GM18861 (cell line): ENCODE measurements around the gene SERP1.
"Not testable (repeated sequence)": the region's sequence is repeated elsewhere in the genome, so short reads cannot be mapped to it uniquely, and the experiment has no call there.

ENCODE experiments used
- ATAC-seq: cut with Tn5 transposase; IDR thresholded peaks from one replicate; pipeline ENCODE4 v1.9.1; 2021; ENCODE audit not compliant: unreplicated experiment

The SERP1 gene

DNA sequence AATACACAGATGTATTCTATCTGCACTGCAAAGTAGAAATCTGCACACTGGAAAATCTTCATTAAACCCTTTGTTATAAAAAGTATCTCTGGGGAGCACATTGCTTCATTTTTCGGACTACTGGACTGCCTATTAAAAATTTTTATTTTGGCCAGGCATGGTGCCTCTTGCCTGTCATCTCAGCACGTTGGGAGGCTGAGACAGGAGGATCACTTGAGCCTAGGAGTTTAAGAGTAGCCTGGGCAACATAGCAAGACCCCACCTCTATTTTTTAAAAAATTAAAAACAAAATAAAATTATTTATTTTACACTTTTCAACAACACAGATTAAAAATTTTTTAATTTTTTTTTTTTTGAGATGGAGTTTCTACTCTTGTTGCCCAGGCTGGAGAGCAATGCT, 6.0 kb downstream of the SERP1 start:
- ATAC-seq = no peak

DNA sequence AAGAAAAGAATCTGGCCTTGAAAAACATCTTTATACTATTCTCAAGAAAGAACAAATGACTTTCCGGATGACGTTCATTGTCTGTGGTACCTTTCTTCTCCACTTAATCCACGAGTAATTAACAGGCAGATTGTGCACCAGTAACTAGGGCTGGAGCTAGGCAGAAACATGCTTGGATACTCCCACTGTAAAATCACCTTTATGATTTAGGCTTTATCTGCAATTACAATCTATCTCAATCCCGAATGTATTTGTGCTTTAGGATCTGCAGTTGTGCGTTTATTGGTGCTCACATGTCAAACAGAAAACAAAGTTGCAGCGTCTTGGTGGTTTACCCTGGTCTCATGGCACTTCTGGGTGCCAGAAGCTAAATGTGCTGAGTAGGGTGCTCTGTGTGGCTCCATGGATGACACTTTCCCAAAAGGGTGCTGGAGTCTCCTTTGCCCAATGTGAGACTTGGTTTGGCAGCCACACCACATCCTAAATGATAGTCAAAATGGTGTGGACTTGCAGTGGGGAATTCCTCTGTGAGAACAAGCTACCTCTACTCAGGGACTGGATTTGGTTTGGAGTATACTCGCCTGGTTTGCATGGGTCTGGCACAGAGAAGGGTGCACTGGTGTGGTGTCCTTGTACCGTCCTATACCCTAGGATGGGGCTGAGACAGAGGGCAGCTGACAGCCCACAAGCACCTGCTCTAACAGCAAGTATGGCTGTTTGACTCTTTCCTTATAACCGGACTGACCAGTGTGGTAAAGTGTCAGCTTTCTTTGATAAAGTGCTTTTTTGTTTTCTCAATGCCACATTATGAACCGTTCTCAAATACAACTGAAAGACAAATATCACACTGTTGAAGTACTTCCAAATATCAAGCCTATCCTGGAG, 7.7 kb downstream of the SERP1 start:
- no peak for ATAC-seq

DNA sequence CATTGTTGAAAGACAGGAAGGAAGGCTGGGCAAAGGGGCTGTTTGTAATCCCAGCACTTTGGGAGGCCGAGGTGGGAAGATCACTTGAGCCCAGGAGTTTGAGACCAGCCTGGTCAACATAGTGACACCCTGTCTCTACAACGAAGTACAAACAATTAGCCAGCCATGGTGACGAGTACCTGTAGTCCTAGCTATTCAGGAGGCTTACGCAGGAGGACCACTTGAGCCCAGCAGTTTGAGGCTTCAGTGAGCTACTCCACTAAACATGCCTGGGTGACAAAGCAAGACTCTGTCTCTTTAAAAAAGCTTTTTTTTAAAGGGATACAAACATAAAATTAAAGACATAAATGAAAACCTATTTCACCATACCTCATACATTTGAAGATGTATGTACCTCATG, 11.1 kb downstream of the SERP1 start:
- ATAC-seq = no peak

DNA sequence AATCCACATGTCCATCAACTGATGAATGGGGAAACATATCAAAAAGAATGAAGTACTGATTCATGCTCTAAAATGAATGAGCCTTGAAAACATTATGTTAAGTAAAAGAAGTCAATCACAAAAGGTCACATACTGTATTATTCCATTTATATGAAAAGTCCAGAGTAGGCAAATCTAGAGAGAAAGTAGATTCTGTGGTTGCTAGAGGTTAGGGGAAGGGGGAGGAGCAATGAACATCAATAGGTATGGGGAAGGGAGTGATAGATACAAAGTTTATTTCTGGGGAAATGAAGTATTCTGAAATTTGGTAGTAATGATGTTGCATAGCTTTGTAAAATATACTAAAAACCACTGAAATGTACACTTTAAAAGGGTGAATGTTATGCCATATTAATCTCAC, 14.5 kb downstream of the SERP1 start:
- no peak for ATAC-seq

DNA sequence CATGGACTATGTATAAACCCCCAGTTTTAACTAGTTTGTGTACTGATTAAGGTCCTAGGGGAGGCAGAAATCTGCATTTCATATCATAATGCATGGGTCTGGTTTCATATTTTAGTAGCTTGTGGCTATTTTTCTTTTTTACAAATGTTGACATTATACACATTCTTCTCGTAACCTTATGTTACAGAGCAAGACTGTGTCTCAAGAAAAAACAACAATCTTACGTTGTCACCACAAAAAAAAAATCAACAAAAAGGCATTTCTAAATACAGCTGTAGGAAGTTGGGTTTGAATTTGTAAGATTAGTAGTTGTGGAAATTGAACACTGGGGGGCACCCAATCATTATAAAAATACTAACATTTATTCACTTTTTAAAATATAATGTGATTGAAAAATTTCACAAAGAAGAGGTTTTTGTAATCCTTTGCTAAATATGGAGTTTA, 17.9 kb downstream of the SERP1 start:
- no peak for ATAC-seq

DNA sequence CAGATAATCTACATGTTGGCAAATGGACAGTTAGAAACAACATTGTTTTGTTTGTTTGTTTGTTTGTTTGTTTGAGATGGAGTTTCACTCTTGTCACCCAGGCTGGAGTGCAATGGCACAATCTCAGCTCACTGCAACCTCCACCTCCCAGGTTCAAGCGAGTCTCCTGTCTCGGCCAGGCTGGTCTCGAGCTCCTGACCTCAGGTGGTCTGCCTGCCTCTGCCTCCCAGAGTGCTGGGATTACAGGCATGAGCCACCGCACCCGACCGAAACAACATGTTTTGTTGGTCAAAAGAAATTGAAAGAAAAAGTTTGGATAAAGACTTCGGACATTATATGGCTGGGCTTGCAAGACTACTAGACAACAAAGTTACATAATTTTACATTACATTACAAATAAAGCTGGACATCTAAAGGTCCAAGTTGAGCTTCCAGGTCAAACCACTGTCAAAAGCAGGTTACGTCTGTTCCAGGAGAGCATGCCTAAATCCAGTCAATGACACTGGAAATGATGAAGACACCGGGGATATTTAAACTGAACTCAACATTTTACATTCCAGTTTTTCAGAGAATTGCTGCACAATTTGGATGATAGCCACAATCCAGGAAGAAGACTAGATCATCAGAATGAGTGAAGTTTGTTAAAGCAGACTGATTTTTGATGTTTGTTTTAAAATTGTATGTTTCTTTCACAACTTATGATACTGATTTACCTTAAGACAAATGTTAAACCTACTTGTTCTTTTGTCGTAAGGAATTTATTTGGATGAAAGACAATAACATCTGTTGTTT, 18.6 kb downstream of the SERP1 start:
- ATAC-seq = no peak

DNA sequence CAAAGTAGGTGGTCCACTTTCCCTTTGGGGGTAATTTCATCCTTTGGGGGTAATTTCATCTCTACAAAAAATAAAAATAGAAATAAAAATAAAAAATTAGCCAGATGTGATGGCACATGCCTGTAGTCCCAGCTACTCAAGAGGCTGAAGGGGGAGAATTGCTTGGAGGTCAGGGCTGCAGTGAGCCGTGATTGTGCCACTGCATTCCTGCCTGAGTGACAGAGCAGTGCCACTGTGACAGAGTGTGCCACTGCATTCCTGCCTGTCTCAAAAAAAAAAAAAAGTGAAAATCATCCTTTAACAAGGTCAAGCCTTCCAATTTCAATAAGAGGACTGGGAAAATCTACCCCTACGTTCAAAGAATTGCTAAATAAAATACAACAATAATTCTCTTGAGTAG, 22.8 kb downstream of the SERP1 start:
- no peak for ATAC-seq

DNA sequence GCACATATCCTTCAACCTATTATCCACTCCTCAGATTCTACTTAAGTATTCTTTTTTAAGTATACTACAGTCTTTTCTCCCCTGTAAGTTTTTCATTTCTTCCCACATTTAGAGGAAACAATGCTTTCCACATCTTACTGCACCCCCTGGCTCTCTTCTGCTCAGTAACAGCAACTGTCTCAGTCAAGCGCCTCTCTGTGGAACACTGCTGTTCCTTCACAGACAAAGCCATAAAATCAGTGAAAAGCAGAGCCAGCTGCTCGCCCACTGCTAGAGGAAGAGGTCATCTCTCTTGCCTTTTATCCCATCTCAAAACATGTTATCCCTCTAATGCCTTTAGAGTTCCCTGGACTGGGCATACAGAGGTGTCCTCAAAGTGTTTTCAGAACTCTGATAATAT, 24.8 kb downstream of the SERP1 start:
- no peak for ATAC-seq

DNA sequence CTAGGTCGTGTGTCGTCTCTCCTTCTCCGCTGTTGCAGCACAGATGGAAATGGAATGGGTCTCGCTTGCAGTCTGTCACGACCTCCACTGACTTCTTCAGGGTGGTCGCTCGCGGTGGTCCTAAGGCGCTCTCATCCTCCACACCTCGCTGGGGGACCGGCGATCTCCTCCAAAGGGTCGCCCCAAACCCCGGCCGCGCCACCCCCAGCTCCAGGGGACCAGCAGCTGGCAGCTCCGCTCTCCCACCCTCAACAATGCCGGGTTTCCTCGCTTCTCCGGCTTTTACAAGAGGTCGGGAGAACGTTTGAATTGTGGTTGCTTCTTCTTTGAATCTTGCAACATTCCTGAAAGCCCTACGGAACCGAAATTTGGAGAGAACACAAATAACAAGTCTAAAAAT, 25.9 kb downstream of the SERP1 start:
- no peak for ATAC-seq

DNA sequence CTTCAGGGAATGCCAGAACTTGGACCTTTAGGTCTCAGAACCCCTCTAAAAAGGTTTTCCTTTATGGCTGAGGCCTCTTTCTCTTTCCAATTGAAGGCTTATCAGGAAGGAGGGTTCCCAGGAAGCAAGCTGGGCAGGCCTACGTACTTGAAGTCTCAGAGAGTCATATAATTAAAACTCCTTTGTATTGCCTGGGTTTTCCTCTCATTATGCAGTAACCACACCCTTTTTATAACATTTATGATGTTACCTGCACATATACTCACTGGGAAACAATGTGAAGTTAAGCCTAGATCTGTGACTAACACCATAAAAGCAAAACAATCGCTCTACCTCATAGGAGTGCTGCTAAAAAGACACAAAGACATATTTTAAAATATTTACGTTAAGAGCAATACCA, 27.3 kb downstream of the SERP1 start:
- no peak for ATAC-seq

DNA sequence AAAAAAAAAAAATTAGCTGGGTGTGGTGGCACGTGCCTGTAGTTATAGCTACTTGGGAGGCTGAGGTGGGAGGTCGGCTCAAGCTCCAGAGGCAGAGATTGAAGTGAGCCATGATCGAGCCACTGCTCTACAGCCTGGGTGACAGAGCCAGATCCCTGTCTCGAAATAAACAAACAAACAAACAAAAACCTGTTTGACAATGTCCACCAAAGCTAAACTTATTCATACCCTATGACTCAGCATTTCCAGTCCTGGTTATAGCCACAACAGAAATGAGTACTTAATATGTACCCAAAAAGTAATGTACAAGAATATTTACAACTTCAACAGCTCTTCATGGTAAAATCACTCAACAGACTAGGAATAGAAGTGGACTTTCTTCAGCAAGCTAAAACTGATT, 31.1 kb downstream of the SERP1 start:
- no peak for ATAC-seq

DNA sequence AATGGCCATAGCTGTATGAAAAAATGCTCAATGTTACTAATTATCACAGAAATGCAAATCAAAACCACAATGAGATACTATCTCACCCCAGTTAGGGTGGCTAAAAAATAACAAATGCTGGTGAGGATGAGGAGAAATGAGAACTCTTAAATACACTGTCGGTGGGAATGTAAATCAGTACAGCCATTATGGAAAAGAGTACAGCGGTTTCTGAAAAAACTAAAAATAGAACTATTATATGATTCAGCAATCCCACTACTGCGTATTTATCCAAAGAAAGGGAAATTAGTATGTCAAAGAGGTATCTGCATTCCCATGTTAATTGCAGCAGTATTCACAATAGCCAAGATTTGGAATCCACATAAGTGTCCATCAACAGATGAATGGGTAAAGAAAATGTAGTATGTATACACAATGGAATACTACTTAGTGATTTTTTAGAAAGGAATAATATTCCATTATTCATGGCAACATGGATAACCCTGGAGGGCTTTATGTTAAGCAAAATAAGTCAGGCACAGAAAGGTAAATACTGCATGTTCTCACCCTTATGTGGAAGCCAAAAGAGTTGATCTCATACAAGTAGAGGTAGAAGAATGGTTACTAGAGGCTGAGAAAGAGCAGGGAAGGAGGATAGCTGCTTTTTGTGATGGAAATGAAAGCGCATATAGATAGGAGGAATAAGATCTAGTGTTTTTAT, 35.0 kb downstream of the SERP1 start:
- ATAC-seq = no peak

DNA sequence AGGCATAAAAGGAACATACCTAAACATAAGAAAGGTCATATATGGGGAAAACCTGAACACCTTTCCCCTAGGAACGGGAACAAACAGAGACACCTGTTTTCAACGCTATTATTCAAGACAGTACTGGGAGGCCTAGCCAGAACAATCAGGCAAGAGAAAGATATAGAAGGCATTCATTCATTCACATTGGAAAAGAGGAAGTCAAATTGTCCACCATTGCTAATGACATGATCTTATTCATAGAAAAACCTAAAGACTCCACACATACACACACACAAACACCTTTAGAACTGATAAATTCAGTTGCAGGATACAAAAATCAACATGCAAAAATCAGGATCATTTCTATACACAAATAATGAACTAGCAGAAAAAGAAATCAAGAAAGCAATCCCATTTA, 36.5 kb downstream of the SERP1 start:
- ATAC-seq = no peak

DNA sequence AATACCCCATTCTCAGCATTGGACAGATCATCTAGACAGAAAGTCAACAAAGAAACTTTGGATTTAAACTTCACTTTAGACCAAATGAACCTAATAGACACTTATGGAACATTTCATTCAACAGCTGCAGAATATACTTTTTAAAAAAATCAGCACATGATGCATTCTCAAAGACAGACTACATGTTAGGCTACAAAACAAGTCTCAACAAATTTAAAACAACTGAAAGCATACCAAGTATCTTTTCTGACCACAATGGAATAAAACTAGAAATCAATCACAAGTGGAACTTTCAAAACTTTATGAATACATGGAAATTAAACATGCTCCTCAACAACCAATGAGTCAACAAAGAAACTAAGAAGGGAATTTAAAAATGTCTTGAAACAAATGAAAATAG, 37.9 kb downstream of the SERP1 start:
- ATAC-seq = no peak

DNA sequence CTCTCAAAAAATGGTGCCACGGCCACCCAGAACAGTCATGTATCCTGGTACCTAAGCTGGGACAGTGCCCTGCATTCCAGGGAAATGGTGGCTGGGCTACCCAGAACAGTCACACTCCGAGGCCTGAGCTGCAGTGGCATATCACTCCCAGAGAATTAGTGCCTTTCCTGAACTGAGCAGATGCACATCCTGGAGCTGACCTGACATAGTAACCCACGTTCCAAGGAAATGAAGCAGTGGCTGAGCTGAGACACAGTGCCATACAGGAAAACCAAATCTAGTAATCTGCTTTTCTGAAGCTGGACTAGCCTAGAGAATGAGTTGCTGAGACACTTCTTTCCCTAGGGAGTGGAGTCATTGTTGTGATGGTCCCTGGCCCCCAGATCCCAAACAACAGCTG, 41.8 kb downstream of the SERP1 start:
- no peak for ATAC-seq

DNA sequence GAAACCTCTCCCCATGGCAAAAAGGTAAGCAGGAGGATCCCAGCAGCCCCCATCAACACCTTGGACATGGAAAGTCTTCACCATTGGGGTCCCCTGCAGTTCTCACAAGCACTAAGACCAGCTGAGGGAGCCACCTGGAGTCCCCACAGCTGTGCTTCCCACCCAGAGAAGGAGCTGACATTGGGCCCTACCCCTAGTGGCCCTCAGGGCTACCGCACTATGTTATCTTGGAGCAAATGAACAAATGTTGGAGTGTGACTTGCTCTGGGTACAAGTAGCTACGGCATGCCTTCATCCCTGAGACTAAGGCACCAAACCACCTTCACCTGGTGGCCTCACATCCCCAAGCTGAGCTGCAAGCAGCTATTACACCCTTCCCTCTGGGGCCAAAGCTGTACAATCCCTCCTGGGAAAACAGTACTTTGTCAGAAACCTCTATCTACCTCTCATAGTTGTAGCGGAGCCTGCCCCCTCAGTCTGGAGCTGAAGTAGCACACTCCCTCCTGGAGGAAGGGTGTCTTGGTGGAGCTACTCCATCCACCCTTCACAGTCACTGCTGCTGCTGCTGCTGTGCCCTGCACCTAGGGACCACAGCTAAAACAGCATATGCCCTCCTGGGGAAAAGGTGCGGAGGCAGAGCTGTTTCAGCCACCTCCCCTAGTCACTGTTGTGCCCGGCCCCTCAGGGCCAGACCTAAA, 42.7 kb downstream of the SERP1 start:
- no peak for ATAC-seq

DNA sequence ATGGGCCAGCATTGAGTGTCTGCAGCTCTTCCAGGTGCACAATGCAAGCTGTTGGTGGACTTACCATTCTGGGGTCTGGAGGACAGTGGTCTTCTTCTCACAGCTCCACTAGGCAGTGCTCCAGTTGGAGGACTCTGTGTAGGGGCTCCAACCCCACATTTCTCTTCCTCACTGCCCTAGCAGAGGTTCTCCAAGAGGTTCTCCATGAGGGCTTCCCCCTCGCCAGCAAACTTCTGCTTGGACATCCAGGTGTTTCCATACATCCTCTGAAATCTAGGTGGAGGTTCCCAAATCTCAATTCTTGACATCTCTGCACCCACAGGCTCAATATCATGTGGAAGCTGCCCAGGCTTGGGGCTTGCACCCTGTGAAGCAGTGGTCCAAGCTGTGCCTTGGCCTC, 45.3 kb downstream of the SERP1 start:
- not testable (repeated sequence) for ATAC-seq

DNA sequence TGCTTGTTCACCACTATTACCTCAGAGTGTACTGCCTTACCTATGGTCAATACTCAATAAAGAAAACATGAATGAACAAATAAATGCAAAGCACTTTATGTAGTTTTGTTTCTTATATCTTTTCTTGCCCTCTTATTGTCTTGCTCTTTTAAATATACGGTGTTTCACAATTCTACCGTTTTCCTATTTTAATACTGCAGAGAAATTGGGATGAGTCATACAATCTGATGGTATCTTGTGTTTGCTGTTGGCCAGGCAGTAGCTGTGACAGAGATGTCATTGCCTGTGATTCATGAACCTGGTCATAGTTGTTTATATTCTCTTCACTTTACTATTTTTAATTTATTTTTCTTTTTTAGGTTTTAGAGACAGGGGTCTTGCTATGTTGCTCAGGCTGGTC, 48.3 kb downstream of the SERP1 start:
- ATAC-seq = no peak

DNA sequence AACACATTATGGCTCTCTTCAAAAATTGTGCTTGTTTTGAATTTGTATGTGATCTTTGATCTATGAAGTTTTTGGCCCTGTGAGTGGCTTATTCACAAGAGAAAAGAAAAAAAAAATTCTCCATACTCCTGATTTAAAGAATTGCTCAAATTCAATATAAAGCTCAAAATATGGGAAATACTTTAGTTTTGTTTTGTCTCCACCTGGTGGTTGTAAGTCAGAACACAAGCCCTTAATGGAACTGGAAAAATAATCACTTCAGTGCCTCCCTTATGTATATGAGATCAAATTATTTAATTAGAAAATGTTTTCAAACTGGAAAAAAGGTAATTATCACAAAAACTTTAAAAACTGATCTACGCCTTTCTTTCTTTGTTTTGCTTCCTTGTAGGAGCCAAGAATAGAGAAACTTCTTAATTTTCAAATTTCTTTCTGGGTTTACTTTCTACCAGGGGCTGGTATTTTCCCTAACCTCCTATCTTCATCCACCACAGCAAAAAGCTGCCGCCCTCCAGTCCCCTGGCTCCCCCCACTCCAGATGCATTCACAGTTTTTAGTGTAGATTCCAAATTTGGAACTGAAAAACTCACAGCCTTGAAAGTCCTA, 50.6 kb downstream of the SERP1 start:
- no peak for ATAC-seq

DNA sequence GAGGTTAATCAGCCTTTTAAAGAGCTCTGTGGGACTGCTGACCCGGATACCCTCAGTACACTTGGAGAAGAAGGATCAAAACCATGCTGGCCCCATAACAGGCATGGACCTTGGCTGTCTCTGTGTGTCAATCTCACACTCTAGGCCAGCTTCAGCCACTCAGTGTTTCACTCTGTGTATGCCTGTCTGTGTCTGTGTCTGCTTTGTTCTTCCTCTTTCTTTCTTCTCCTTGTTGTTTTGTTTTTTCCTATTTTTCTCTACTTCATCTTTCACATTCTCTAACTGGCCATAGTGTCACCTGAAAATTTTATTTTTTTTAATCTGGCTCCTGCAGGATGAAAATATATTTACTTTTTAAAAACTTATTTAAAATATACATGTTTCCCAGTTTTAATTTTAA, 51.1 kb downstream of the SERP1 start:
- ATAC-seq = no peak
